OCI-LY3 (cell line): ENCODE results near the gene TEX10.

Experiments
- EZH2phosphoT487 ChIP-seq: fragments of 200-600 bp; shearing (Covaris generic); IDR thresholded peaks from 2 replicates; pipeline ENCODE4 v1.6.1; 2018; ENCODE audit warnings: antibody characterized with exemption, mixed run types, low read depth
- TF ChIP-seq, protein P1 (sequence below): fragments of 200-600, 300-600 bp; sonication (generic); IDR thresholded peaks from 2 replicates; pipeline ENCODE4 v1.5.1; 2014; ENCODE audit warnings: antibody characterized with exemption, low read length, low read depth

DNA sequence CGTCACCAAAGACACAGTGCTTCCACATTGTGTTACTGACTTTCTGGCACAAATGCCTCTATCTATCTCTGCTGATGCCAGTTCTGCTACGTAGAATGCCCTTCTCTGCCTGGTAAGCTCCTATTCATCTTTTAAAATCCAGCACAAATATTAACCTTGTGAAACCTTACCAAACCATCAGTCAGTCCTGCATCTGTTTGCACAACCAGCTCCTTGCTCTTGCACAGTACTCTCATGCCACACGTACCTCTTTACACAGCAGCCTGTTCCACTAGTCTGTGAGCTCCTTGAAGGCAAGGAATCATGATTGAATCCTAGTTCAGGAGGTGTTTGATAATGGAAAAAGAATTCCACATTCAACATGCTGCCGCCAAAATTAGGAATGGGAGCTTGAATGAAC, 56.3 kb downstream of the TEX10 start:
- TF ChIP-seq, protein P1, sequence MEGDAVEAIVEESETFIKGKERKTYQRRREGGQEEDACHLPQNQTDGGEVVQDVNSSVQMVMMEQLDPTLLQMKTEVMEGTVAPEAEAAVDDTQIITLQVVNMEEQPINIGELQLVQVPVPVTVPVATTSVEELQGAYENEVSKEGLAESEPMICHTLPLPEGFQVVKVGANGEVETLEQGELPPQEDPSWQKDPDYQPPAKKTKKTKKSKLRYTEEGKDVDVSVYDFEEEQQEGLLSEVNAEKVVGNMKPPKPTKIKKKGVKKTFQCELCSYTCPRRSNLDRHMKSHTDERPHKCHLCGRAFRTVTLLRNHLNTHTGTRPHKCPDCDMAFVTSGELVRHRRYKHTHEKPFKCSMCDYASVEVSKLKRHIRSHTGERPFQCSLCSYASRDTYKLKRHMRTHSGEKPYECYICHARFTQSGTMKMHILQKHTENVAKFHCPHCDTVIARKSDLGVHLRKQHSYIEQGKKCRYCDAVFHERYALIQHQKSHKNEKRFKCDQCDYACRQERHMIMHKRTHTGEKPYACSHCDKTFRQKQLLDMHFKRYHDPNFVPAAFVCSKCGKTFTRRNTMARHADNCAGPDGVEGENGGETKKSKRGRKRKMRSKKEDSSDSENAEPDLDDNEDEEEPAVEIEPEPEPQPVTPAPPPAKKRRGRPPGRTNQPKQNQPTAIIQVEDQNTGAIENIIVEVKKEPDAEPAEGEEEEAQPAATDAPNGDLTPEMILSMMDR = no peak
- no peak for TF ChIP-seq EZH2phosphoT487
